Putamen (tissue), 1 donor: ENCODE measurements around the gene MESP2.

Experiments used
- DNase-seq: peaks from one replicate; pipeline ENCODE4 v3.0.0-alpha.2; 2016; ENCODE audit warnings: low spot score

Gene MESP2

GRCh38 chr15:89776274-89777072, at the start of gene MESP2:
MESP2 (plus strand) TSS chr15:89776332; CDS start chr15:89776358, 26 bp downstream.
- DNase-seq, result peak; percentile 63

GRCh38 chr15:89728254-89728653, 47.9 kb upstream of the MESP2 start:
- no peak for DNase-seq

DNA sequence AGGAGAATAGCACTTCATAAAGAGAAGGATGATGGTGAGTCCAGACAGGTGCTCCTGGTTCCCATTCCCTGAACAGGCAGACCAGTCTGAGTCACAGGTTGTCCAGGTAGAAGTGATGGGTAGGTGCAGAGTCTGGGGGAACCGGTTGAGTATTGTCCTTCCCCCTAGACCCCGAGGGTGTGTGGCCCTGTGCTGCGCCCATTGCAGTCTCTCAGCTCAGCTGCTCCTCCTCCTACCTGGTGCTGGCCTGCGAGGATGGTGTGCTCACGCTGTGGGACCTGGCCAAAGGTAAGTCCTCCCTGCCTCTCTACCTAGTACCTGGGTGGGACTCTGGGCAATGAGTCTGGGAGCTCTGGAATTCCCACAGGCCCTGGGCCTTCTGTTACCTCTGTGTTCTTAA, 44.9 kb upstream of the MESP2 start:
- DNase-seq, result no peak

GRCh38 chr15:89732451-89733172, 43.5 kb upstream of the MESP2 start:
- DNase-seq, result no peak

DNA sequence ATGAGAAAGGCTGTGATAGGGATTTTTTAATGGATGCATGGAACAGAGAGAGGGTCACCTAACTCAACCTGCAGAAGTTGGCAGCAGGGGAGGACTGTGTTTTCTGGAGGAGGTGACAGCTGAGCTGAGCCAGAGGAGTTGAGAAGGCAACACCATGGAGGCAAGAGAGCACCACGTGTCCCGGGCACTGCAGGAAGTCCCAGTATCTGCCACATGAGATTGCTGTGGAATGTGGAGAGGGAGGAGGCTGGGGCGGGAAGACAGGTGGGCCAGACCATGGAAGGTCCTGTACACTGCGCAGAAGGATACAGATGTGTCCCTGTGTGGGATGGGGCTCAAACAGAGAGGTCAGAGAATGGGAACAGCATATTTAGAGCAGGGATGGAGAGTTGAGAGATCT, 40.4 kb upstream of the MESP2 start:
- DNase-seq, result no peak

GRCh38 chr15:89740137-89740536, 36.0 kb upstream of the MESP2 start:
- DNase-seq, result peak; percentile 49

- no peak for DNase-seq
Measured at GRCh38 chr15:89743011-89743410, 33.1 kb upstream of the MESP2 start.

DNA sequence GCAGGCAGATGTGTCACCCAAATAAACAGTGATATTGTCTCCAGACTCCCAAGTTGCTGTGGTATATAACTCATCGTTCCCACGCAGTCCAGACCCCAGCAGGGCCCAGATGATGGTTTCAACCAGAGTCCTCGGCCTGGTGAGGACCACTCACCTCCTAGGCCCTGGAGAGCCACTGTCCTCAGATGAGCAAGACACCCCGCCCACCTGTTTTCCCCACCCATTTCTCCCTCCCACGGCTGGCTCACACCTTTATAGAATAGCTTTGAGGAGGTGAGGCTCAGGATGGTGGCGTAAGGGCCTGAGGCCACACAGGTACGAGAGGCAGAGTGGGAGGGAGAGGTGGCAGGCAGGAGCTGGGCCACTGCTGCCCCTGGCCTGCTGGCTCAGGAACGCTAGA, 32.5 kb upstream of the MESP2 start:
- DNase-seq, result no peak

DNA sequence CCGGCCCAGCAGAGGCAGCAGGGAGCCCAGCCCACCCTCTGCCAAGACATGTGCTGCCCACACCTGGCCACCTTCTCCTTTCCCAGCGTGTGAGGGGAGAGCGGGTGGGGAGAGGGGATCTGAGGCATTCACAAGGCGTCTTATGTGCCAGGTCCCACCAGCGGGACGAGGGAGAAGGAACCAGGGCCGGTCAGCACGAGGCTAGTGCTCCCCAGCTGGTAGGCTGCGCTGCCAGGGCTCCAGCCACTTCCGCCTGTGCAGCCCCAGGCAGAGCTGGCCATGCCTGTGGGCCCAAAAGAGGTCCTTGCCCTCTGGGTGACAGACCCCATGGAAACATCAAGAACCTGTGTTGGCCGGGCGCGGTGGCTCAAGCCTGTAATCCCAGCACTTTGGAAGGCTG, 31.0 kb upstream of the MESP2 start:
- DNase-seq, result no peak

DNA sequence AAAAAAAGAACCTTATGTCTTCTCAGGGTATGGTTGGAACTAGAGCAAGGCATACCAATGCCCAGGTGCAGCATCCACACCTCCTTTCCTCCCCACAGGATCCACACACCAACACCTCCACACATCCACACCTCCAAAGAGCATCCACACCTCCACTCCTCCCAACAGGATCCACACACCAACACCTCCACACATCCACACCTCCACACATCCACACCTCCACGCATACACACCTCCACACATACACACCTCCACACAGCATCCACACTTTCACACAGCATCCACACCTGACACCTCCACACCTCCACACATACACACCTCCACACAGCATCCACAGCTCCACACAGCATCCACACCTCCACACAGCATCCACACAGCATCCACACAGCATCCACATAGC, 30.4 kb upstream of the MESP2 start:
- no peak for DNase-seq

DNA sequence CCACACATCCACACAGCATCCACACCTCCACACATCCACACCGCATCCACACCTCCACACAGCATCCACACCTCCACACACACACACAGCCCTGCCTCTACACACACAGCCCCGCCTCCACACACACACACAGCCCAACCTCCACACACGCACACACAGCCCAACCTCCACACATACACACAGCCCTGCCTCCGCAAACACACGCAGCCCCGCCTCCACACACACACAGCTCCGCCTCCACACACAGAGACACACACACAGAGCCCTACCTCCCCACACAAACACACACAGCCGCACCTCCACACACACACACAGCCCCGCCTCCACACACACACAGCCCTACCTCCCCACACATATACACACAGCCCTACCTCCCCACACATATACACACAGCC, 29.7 kb upstream of the MESP2 start:
- no peak for DNase-seq

DNA sequence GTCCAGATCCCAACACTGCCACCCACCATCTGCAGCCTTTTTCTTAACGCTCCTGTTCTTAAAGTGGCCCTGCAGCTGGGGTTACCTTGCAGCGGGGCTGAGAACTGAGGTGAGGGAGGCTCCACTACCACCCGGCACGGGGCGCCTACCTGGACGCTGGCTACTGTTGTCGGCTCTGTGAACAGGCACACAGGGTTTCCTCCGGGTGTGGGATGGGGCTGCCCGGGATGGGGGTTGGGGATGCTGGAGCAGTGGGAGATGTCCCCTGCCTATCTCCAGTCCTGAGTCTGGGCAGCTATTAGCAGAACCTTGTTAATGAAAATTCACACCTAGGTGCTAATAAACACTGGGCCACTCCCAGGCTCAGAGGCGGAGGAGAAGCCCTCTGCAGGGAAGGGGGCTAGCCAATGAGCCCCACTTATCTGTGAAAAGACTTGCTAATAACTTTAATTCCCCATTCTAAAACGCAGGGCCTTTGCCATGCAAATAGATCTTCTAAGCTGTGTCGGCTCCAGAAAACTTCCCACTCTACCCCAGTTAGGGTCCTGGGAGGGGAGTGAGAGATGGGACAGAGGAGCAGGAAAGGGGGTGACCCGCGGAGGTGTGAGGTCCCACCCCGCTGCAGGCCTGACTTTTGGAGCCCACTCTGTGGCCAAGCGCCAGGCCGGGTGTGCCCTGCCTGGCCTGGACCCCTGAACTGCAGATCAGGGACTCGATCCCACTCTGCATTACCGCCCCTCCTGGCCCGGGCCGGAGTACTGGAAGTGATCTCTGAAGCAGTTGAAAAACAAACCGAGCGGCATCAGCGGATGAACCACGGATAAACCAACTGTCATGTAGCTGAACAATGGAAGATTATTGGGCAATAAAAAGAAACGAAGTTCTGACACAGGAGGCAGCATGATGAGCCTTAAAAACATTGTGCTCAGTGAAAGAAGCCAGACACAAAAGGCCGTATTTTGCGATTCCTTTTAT, 28.1 kb upstream of the MESP2 start:
- no peak for DNase-seq

DNA sequence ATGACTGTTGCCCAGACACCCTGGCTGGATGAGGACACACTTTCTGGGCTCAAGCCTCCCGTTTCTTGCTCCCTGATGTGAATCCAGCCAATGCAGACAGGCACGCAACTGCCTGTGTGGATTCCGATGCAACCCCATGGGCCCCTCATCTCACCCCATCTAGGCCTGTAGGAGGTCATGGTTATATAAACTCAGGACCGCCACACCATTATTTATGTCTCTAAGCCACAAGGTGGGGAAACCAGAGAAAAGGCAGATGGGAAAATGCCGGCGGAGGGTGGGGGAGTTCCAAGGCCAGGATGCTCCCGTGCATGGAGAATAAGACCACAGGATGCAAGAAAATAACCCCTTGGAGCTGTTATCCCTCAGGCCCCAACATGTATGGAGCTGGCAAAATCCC, 27.1 kb upstream of the MESP2 start:
- DNase-seq, result no peak

- DNase-seq, result no peak
Measured at GRCh38 chr15:89749526-89749925, 26.6 kb upstream of the MESP2 start.

DNA sequence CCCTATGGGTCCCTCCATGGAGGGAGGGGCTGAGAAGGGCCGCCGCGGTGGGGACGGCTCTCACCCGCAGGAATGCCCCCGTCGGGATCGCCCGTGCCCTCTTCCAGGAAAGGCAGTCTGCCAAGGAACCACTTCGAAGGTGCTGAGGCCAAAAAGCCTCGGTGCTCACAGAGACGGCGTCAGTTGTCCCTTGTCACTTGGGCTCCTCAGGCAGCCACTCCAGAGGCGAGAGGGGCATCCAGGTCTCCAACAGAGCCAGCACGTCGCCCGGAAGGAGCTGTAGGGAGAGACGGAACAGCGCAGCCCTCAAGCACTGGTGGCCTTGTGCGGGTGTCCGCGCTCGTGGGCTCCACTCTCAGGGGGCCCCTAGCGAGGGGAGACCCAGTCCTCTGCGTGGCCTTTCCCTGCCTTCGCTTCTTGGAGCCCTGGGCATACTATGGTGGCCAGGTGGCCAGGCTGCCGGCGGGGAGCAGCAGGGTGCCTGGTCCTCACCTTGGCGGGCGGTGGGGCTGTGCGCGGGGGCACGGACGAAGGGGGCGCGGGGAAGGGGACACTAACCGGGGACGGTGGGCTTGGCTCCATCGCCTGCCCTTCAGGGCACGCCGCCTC, 26.1 kb upstream of the MESP2 start:
- no peak for DNase-seq

DNA sequence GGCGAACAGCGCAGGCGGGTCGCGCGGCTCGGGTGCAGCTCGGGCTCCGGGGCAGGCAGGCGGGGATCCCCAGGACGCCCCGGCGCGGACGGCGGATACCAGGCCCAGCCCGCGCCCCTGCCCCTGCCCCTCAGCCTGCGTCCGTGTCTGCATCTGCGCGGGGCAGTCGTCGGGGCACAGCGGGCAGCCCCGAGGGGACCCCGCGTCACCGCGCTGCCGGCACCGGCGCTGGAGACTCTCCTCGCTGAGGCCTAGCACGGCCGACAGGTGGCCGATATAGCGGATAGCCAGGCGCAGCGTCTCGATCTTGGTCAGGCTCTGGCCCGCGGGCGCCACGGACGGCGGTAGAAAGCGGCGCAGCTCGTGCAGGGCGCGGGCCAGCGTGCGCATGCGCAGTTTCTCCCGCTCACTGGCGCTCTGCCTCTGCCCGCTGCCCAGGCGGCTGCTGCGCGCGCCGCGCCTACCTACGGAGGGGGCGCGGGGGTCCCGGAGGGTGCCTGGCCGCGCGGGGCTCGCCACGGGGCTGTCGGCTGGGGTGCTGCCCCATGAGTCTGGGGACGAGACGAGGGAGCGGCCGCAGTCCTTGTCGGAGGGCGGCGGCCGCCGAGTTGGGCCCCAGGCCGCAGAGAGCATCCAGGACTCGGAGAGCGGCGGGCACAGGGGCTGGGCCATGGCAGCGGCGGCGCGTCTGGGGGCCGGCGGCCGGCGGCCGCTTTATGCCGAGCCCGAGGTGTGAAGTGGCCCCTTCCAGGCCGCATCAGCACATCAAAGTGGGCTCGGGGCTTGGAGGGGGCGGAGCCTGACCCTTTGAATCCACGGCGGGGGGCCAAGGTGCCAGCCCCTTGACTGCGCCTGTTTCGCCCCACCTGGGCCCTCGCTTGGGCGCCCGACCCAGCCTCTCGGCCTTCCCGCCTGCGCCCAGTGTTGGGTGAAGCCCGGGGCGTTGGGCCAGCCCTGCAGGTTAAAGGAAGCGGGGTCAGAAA, 25.3 kb upstream of the MESP2 start, which contains the start of gene MESP1:
MESP1 (minus strand) TSS at position 690 of the 983 bp plus-strand sequence; CDS start at position 672, 18 bp downstream.
- peak; percentile 85 for DNase-seq

- DNase-seq, result no peak
Measured at GRCh38 chr15:89751748-89752147, 24.4 kb upstream of the MESP2 start.

GRCh38 chr15:89753855-89754254, 22.3 kb upstream of the MESP2 start:
- no peak for DNase-seq

- DNase-seq, result no peak
Measured at GRCh38 chr15:89754361-89755154, 21.6 kb upstream of the MESP2 start.

GRCh38 chr15:89755701-89756100, 20.4 kb upstream of the MESP2 start:
- no peak for DNase-seq
